RWPE1 (cell line): ENCODE data around the gene SCG5.

Source experiments
- CTCF ChIA-PET: fragments of 350-600 bp; sonication (Branson Sonifier 250); formaldehyde crosslinking; extraction: SDS; loops from one replicate; lab custom pipeline; 2021; lab: Yijun Ruan, JAX
- POLR2A ChIA-PET: fragments of 400-600 bp; formaldehyde crosslinking; extraction: SDS; loops from one replicate; lab custom pipeline; 2020; ENCODE audit warnings: antibody characterized with exemption; ENCODE audit not compliant: low non-redundant PET; lab: Yijun Ruan, JAX
- DNase-seq: peaks from one replicate; pipeline ENCODE4 v3.0.0; 2012; ENCODE audit warnings: low spot score
- H3K27ac ChIP-seq: fragments of 450-650 bp; 2 replicates; pipeline ENCODE4 v1.5.1; 2017
- CTCF ChIP-seq: fragments of 450-650 bp; conservative IDR thresholded peaks from 2 replicates; pipeline ENCODE4 v1.5.1; 2017; ENCODE audit warnings: low read depth, mild to moderate bottlenecking

The SCG5 gene

GRCh38 chr15:32730677-32731654 lies 89.5 kb downstream of the SCG5 start:
- CTCF ChIA-PET, result interaction anchor here (0.6 kb wide), 1 partner anchor 15 kb away, joined by 3 read pairs; no protein-coding TSS in a partner anchor
- peak; percentile 91 for DNase-seq
- POLR2A ChIA-PET, result no interaction called here
- no peak overlapping the region for H3K27ac ChIP-seq
- TF ChIP-seq CTCF, result no peak

- ChIA-PET CTCF (interaction anchor here (0.6 kb wide), 1 partner anchor 171 kb away, joined by 3 read pairs; no protein-coding TSS in a partner anchor), POLR2A (no interaction called here)
- no peak overlapping the region for H3K27ac ChIP-seq
- DNase-seq, result no peak
- TF ChIP-seq CTCF, result no peak
These were observed 91.2 kb downstream of the SCG5 start for GRCh38 chr15:32732574-32733157.

- no peak for DNase-seq
- CTCF ChIA-PET, result interaction anchor here (0.6 kb wide), 1 partner anchor 170 kb away, joined by 3 read pairs; no protein-coding TSS in a partner anchor
These were observed 91.8 kb downstream of the SCG5 start for GRCh38 chr15:32733281-32733680.

GRCh38 chr15:32735989-32736700 lies 94.6 kb downstream of the SCG5 start:
- no peak for DNase-seq
- no peak overlapping the region for H3K27ac ChIP-seq
- TF ChIP-seq CTCF, result no peak
- ChIA-PET CTCF (interaction anchor here (0.6 kb wide), 1 partner anchor 96 kb away, joined by 3 read pairs; no protein-coding TSS in a partner anchor), POLR2A (no interaction called here)

More at GRCh38 chr15:32733281-32733680, 91.8 kb downstream of the SCG5 start:
- POLR2A ChIA-PET, result no interaction called here
- H3K27ac ChIP-seq, result no peak overlapping the region
- TF ChIP-seq CTCF, result no peak

GRCh38 chr15:32736701-32737061 lies 95.2 kb downstream of the SCG5 start:
- no peak overlapping the region for H3K27ac ChIP-seq
- CTCF ChIA-PET, result interaction anchor here (0.6 kb wide), 1 partner anchor 96 kb away, joined by 3 read pairs; no protein-coding TSS in a partner anchor
- POLR2A ChIA-PET, result no interaction called here
- TF ChIP-seq CTCF, result no peak
- DNase-seq, result no peak

- ChIA-PET POLR2A (no interaction called here), CTCF (no interaction called here)
- no peak for TF ChIP-seq CTCF
- no peak overlapping the region for H3K27ac ChIP-seq
- DNase-seq, result no peak
These were observed 95.8 kb downstream of the SCG5 start for GRCh38 chr15:32737304-32737703.
